ENCODE measurements around the gene SERPINB2. TPM values are rescaled to one million over a fixed set of nuclear protein-coding genes. Genes with fewer than 3 reads are reported as not detected.

The SERPINB2 gene
- total and polyA plus RNA-seq, 5 donors from 2014 or later: not detected

- Mint-ChIP-seq H3K4me3 (no peak overlapping the region), H3K9me3 (peaks cover 0 to 4% (median 0%) of the 10 kb centered on the region in 7 donors)
Observed at GRCh38 chr18:63872586-63872985, 14.9 kb upstream of the SERPINB2 start.

GRCh38 chr18:63878343-63878742, 9.2 kb upstream of the SERPINB2 start:
- Mint-ChIP-seq H3K4me3 (no peak overlapping the region), H3K4me1 (no peaks in the 10 kb centered on the region), H3K9me3 (peaks cover 0 to 2% (median 0%) of the 10 kb centered on the region in 7 donors), H3K36me3 (no peaks in the 10 kb centered on the region), H3K27me3 (peaks cover 5% of the 10 kb centered on the region), H3K27ac (no peak overlapping the region)
- Histone ChIP-seq H3K27me3 (ENCODE audit: control insufficient read depth, insufficient read depth, low read length) (no peaks in the 10 kb centered on the region), H3K9me3 (ENCODE audit: control insufficient read depth in 2 of 2, low read length in 2 of 2) (no peaks in the 10 kb centered on the region), H3K4me1 (ENCODE audit: control insufficient read depth, insufficient read depth, low read length, poor library complexity, severe bottlenecking) (no peaks in the 10 kb centered on the region), H3K36me3 (ENCODE audit: control insufficient read depth, insufficient read depth, low read length) (no peaks in the 10 kb centered on the region), H3K27ac (ENCODE audit: insufficient read depth, low read length, poor library complexity, severe bottlenecking) (no peak overlapping the region), H3K4me3 (ENCODE audit: low read depth, low read length) (no peak overlapping the region)
- DNase-seq (no peak), ATAC-seq (ENCODE audit: low read depth in 2 of 2) (no peak)

More at GRCh38 chr18:63872586-63872985, 14.9 kb upstream of the SERPINB2 start:
- no peak for DNase-seq
- no peaks in the 10 kb centered on the region for H3K36me3 Mint-ChIP-seq
- no peaks in the 10 kb centered on the region for H3K27me3 ChIP-seq (ENCODE audit: control insufficient read depth, insufficient read depth, low read length)
- no peaks in the 10 kb centered on the region for H3K4me1 Mint-ChIP-seq
- no peaks in the 10 kb centered on the region for H3K9me3 ChIP-seq (ENCODE audit: control insufficient read depth in 2 of 2, low read length in 2 of 2)
- no peaks in the 10 kb centered on the region for H3K27me3 Mint-ChIP-seq
- H3K4me1 ChIP-seq (ENCODE audit: control insufficient read depth, insufficient read depth, low read length, poor library complexity, severe bottlenecking): no peaks in the 10 kb centered on the region
- no peaks in the 10 kb centered on the region for H3K36me3 ChIP-seq (ENCODE audit: control insufficient read depth, insufficient read depth, low read length)
- no peak overlapping the region for H3K27ac ChIP-seq (ENCODE audit: insufficient read depth, low read length, poor library complexity, severe bottlenecking)
- no peak for ATAC-seq (ENCODE audit: low read depth in 2 of 2)
- no peak overlapping the region for H3K4me3 ChIP-seq (ENCODE audit: low read depth, low read length)
- no peak overlapping the region for H3K27ac Mint-ChIP-seq

GRCh38 chr18:63878925-63879324, 8.6 kb upstream of the SERPINB2 start:
- Histone ChIP-seq H3K4me3 (ENCODE audit: low read depth, low read length) (no peak overlapping the region), H3K9me3 (ENCODE audit: control insufficient read depth in 2 of 2, low read length in 2 of 2) (no peaks in the 10 kb centered on the region), H3K27me3 (ENCODE audit: control insufficient read depth, insufficient read depth, low read length) (no peaks in the 10 kb centered on the region), H3K4me1 (ENCODE audit: control insufficient read depth, insufficient read depth, low read length, poor library complexity, severe bottlenecking) (no peaks in the 10 kb centered on the region), H3K36me3 (ENCODE audit: control insufficient read depth, insufficient read depth, low read length) (no peaks in the 10 kb centered on the region), H3K27ac (ENCODE audit: insufficient read depth, low read length, poor library complexity, severe bottlenecking) (no peak overlapping the region)
- DNase-seq (no peak), ATAC-seq (ENCODE audit: low read depth in 2 of 2) (no peak)
- H3K27me3 Mint-ChIP-seq: peaks cover 5% of the 10 kb centered on the region
- no peak overlapping the region for H3K27ac Mint-ChIP-seq
- H3K9me3 Mint-ChIP-seq: peaks cover 0 to 2% (median 0%) of the 10 kb centered on the region in 7 donors
- no peaks in the 10 kb centered on the region for H3K36me3 Mint-ChIP-seq
- H3K4me1 Mint-ChIP-seq: no peaks in the 10 kb centered on the region
- H3K4me3 Mint-ChIP-seq: no peak overlapping the region

GRCh38 chr18:63879709-63880108, 7.8 kb upstream of the SERPINB2 start:
- ATAC-seq (ENCODE audit: low read depth in 2 of 2): no peak

GRCh38 chr18:63881851-63882250, 5.7 kb upstream of the SERPINB2 start:
- Mint-ChIP-seq H3K27ac (peak overlapping the region in 1 of 3 donors; percentile 23), H3K9me3 (no peaks in the 10 kb centered on the region), H3K4me1 (no peaks in the 10 kb centered on the region), H3K4me3 (no peak overlapping the region), H3K27me3 (peaks cover 10% of the 10 kb centered on the region), H3K36me3 (no peaks in the 10 kb centered on the region)
- H3K27me3 ChIP-seq (ENCODE audit: control insufficient read depth, insufficient read depth, low read length): no peaks in the 10 kb centered on the region
- H3K27ac ChIP-seq (ENCODE audit: insufficient read depth, low read length, poor library complexity, severe bottlenecking): no peak overlapping the region
- no peaks in the 10 kb centered on the region for H3K36me3 ChIP-seq (ENCODE audit: control insufficient read depth, insufficient read depth, low read length)
- H3K4me1 ChIP-seq (ENCODE audit: control insufficient read depth, insufficient read depth, low read length, poor library complexity, severe bottlenecking): no peaks in the 10 kb centered on the region
- H3K4me3 ChIP-seq (ENCODE audit: low read depth, low read length): no peak overlapping the region
- H3K9me3 ChIP-seq (ENCODE audit: control insufficient read depth in 2 of 2, low read length in 2 of 2): no peaks in the 10 kb centered on the region
- ATAC-seq (ENCODE audit: low read depth in 2 of 2) (no peak), DNase-seq (no peak)

More at GRCh38 chr18:63879709-63880108, 7.8 kb upstream of the SERPINB2 start:
- H3K27ac ChIP-seq (ENCODE audit: insufficient read depth, low read length, poor library complexity, severe bottlenecking): no peak overlapping the region
- H3K36me3 Mint-ChIP-seq: no peaks in the 10 kb centered on the region
- no peaks in the 10 kb centered on the region for H3K36me3 ChIP-seq (ENCODE audit: control insufficient read depth, insufficient read depth, low read length)
- H3K4me1 Mint-ChIP-seq: no peaks in the 10 kb centered on the region
- H3K4me1 ChIP-seq (ENCODE audit: control insufficient read depth, insufficient read depth, low read length, poor library complexity, severe bottlenecking): no peaks in the 10 kb centered on the region
- no peak overlapping the region for H3K4me3 ChIP-seq (ENCODE audit: low read depth, low read length)
- H3K9me3 ChIP-seq (ENCODE audit: control insufficient read depth in 2 of 2, low read length in 2 of 2): no peaks in the 10 kb centered on the region
- H3K27ac Mint-ChIP-seq: no peak overlapping the region
- DNase-seq: no peak
- H3K27me3 Mint-ChIP-seq: peaks cover 5% of the 10 kb centered on the region
- peaks cover 0 to 2% (median 0%) of the 10 kb centered on the region in 7 donors for H3K9me3 Mint-ChIP-seq
- H3K27me3 ChIP-seq (ENCODE audit: control insufficient read depth, insufficient read depth, low read length): no peaks in the 10 kb centered on the region
- H3K4me3 Mint-ChIP-seq: no peak overlapping the region

GRCh38 chr18:63882333-63883141, 5.0 kb upstream of the SERPINB2 start:
- Histone ChIP-seq H3K27ac (ENCODE audit: insufficient read depth, low read length, poor library complexity, severe bottlenecking) (no peak overlapping the region), H3K27me3 (ENCODE audit: control insufficient read depth, insufficient read depth, low read length) (no peaks in the 10 kb centered on the region), H3K9me3 (ENCODE audit: control insufficient read depth in 2 of 2, low read length in 2 of 2) (no peaks in the 10 kb centered on the region), H3K4me3 (ENCODE audit: low read depth, low read length) (no peak overlapping the region), H3K4me1 (ENCODE audit: control insufficient read depth, insufficient read depth, low read length, poor library complexity, severe bottlenecking) (no peaks in the 10 kb centered on the region), H3K36me3 (ENCODE audit: control insufficient read depth, insufficient read depth, low read length) (no peaks in the 10 kb centered on the region)
- Mint-ChIP-seq H3K27ac (no peak overlapping the region), H3K36me3 (no peaks in the 10 kb centered on the region), H3K4me1 (no peaks in the 10 kb centered on the region), H3K27me3 (peaks cover 10% of the 10 kb centered on the region), H3K9me3 (no peaks in the 10 kb centered on the region), H3K4me3 (no peak overlapping the region)
- ATAC-seq (ENCODE audit: low read depth in 2 of 2) (no peak), DNase-seq (no peak)

GRCh38 chr18:63883617-63884016, 3.9 kb upstream of the SERPINB2 start:
- Histone ChIP-seq H3K4me1 (ENCODE audit: control insufficient read depth, insufficient read depth, low read length, poor library complexity, severe bottlenecking) (no peaks in the 10 kb centered on the region), H3K4me3 (ENCODE audit: low read depth, low read length) (no peak overlapping the region), H3K9me3 (ENCODE audit: control insufficient read depth in 2 of 2, low read length in 2 of 2) (no peaks in the 10 kb centered on the region), H3K36me3 (ENCODE audit: control insufficient read depth, insufficient read depth, low read length) (no peaks in the 10 kb centered on the region), H3K27ac (ENCODE audit: insufficient read depth, low read length, poor library complexity, severe bottlenecking) (no peak overlapping the region), H3K27me3 (ENCODE audit: control insufficient read depth, insufficient read depth, low read length) (no peaks in the 10 kb centered on the region)
- ATAC-seq (ENCODE audit: low read depth in 2 of 2) (no peak), DNase-seq (no peak)
- Mint-ChIP-seq H3K4me1 (no peaks in the 10 kb centered on the region), H3K27me3 (peaks cover 10% of the 10 kb centered on the region), H3K27ac (no peak overlapping the region), H3K9me3 (no peaks in the 10 kb centered on the region), H3K36me3 (no peaks in the 10 kb centered on the region), H3K4me3 (no peak overlapping the region)
